Nephron (organoid): ENCODE measurements around the gene FHL3.
A peak's percentile ranks its signal among the peaks of the same experiment; 100 is the strongest.
"Not testable (repeated sequence)": the region's sequence is repeated elsewhere in the genome, so short reads cannot be mapped to it uniquely, and the experiment has no call there.

ENCODE experiments used
- H3K27ac Mint-ChIP-seq, 3 experiments: 2 replicates each; pipeline ENCODE4 v1.8.0; 2020; ENCODE audit warnings: mixed read lengths in 3 of 3, mild to moderate bottlenecking in 2 of 3, moderate library complexity in 1 of 3
- H3K27me3 Mint-ChIP-seq: 2 replicates; pipeline ENCODE4 v1.8.0; 2021; ENCODE audit warnings: low read depth, mild to moderate bottlenecking, moderate library complexity, mixed read lengths
- H3K36me3 Mint-ChIP-seq: 2 replicates; pipeline ENCODE4 v1.8.0; 2020; ENCODE audit warnings: low read depth, mixed read lengths
- H3K4me1 Mint-ChIP-seq: 2 replicates; pipeline ENCODE4 v1.8.0; 2020; ENCODE audit warnings: mixed read lengths
- H3K4me3 Mint-ChIP-seq, 3 experiments: 2 replicates each; pipeline ENCODE4 v1.8.0; 2020; ENCODE audit warnings: mild to moderate bottlenecking in 3 of 3, mixed read lengths in 3 of 3, moderate library complexity in 2 of 3
- H3K9me3 Mint-ChIP-seq: 2 replicates; pipeline ENCODE4 v1.8.0; 2020; ENCODE audit warnings: mixed read lengths
- CTCF ChIP-seq, 3 experiments: fragments of 200-600 bp; sonication (generic); IDR thresholded peaks; one replicate each; pipeline ENCODE4 v1.5.0; 2021; ENCODE audit warnings: antibody characterized with exemption in 3 of 3; ENCODE audit not compliant: unreplicated experiment in 3 of 3

FHL3 gene

GRCh38 chr1:38034871-38035270 lies 29.6 kb upstream of the FHL3 start:
- H3K4me3 Mint-ChIP-seq = no peak overlapping the region
- TF ChIP-seq CTCF (IDR thresholded peaks at IDR 0.05; ENCODE audit: unreplicated experiment in 3 of 3) = no peak
- H3K9me3 Mint-ChIP-seq = no peaks in the 10 kb centered on the region
- peaks cover 6% of the 10 kb centered on the region for H3K27me3 Mint-ChIP-seq
- peaks cover 26% of the 10 kb centered on the region for H3K4me1 Mint-ChIP-seq
- no peaks in the 10 kb centered on the region for H3K36me3 Mint-ChIP-seq
- H3K27ac Mint-ChIP-seq = no peak overlapping the region

- H3K27me3 Mint-ChIP-seq = not testable (repeated sequence)
- peaks cover 30% of the 10 kb centered on the region for H3K4me1 Mint-ChIP-seq
Measured at GRCh38 chr1:38032992-38033391, 27.7 kb upstream of the FHL3 start.

GRCh38 chr1:38031513-38031866 lies 26.2 kb upstream of the FHL3 start:
- peak overlapping the region in 1 of 3 experiments; percentile 8 for H3K27ac Mint-ChIP-seq
- peaks cover 4% of the 10 kb centered on the region for H3K36me3 Mint-ChIP-seq
- peaks cover 40% of the 10 kb centered on the region for H3K4me1 Mint-ChIP-seq
- peaks cover 3% of the 10 kb centered on the region for H3K27me3 Mint-ChIP-seq
- no peaks in the 10 kb centered on the region for H3K9me3 Mint-ChIP-seq
- no peak overlapping the region for H3K4me3 Mint-ChIP-seq
- no peak for TF ChIP-seq CTCF (IDR thresholded peaks at IDR 0.05; ENCODE audit: unreplicated experiment in 3 of 3)

More at GRCh38 chr1:38032992-38033391, 27.7 kb upstream of the FHL3 start:
- not testable (repeated sequence) for H3K36me3 Mint-ChIP-seq, H3K9me3 Mint-ChIP-seq, H3K4me3 Mint-ChIP-seq, H3K27ac Mint-ChIP-seq

- Mint-ChIP-seq H3K27ac (peak overlapping the region; percentile 73 to 88 (median 77)), H3K9me3 (no peaks in the 10 kb centered on the region), H3K4me3 (peak overlapping the region in 1 of 3 experiments; percentile 61), H3K27me3 (peaks cover 3% of the 10 kb centered on the region), H3K36me3 (peaks cover 8% of the 10 kb centered on the region), H3K4me1 (peaks cover 41% of the 10 kb centered on the region)
- TF ChIP-seq CTCF (IDR thresholded peaks at IDR 0.05; ENCODE audit: unreplicated experiment in 3 of 3) = no peak
Measured at GRCh38 chr1:38030596-38031512, 25.5 kb upstream of the FHL3 start.

GRCh38 chr1:38029685-38030511 lies 24.6 kb upstream of the FHL3 start:
- TF ChIP-seq CTCF (IDR thresholded peaks at IDR 0.05; ENCODE audit: unreplicated experiment in 3 of 3) = no peak
- H3K27ac Mint-ChIP-seq = peak overlapping the region; percentile 73 to 88 (median 77)
- no peaks in the 10 kb centered on the region for H3K9me3 Mint-ChIP-seq
- H3K36me3 Mint-ChIP-seq = peaks cover 16% of the 10 kb centered on the region
- H3K4me3 Mint-ChIP-seq = peak overlapping the region; percentile 23 to 61 (median 40)
- H3K27me3 Mint-ChIP-seq = peaks cover 3% of the 10 kb centered on the region
- peaks cover 41% of the 10 kb centered on the region for H3K4me1 Mint-ChIP-seq

GRCh38 chr1:38029081-38029681 lies 23.9 kb upstream of the FHL3 start:
- no peaks in the 10 kb centered on the region for H3K9me3 Mint-ChIP-seq
- TF ChIP-seq CTCF (IDR thresholded peaks at IDR 0.05; ENCODE audit: unreplicated experiment in 3 of 3) = no peak
- peaks cover 3% of the 10 kb centered on the region for H3K27me3 Mint-ChIP-seq
- H3K4me3 Mint-ChIP-seq = peak overlapping the region; percentile 17 to 46 (median 26)
- peaks cover 20% of the 10 kb centered on the region for H3K36me3 Mint-ChIP-seq
- H3K27ac Mint-ChIP-seq = peak overlapping the region; percentile 73 to 88 (median 77)
- H3K4me1 Mint-ChIP-seq = peaks cover 41% of the 10 kb centered on the region
